DMS53 treated with DMSO at 0.1 percent for 48 hours (cell line): ENCODE results near the gene SDS.

Source experiments
- DNase-seq: peaks from one replicate; lab custom pipeline; 2025; ENCODE audit not compliant: unreplicated experiment; lab: John Stamatoyannopoulos, UW

SDS gene

DNA sequence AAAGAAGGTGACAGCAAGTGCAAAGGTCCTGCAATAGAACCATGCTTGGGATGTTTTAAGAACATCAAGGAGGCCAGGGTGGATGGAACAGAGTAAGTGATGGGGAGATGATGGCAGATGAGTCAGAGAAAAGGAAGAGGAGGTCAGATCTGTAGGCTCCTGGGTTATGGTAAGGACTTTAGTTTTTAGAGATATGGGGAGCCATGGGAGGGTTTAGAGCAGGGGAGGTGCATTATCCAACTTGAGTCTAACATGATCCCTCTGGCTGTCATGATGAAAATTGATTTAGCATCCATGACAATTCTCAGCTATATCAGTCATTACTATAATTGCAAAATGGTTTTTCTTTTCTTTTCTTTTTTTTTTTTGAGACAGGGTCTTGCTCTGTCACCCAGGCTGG lies 52.6 kb downstream of the SDS start:
- DNase-seq = no peak

DNA sequence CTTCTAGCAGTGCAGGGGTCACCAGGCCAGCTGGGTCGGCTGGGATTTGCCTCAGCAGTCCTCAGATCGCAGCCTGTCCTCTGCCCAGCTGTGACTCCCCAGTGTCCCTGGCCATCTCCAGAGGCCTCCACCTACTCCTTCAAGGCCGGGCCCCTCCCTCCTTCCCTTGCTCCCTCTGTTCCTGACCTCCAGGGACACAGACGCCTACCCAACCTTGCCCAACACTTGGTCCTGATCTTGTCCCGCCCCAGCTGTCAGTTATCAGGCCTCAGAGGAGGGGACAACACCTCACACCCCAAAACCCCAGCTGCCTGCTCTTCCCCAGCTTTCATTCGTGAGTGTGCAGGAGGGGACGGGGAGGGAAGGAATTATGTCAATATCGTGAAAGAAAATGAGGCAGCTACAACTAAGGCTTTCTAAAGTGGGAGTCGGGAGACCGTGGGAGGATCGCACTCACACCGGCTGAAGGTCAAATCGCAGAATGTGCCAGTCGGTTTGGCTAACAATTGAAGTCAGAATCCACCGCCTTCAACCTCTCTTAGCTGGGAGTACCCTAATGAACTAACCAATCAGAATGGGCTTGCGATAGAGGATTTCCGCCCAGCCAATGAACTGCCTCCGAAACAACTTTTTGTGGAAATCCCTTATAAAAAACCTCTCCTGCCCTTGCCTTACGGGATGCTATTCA lies 54.7 kb downstream of the SDS start:
- DNase-seq = no peak

DNA sequence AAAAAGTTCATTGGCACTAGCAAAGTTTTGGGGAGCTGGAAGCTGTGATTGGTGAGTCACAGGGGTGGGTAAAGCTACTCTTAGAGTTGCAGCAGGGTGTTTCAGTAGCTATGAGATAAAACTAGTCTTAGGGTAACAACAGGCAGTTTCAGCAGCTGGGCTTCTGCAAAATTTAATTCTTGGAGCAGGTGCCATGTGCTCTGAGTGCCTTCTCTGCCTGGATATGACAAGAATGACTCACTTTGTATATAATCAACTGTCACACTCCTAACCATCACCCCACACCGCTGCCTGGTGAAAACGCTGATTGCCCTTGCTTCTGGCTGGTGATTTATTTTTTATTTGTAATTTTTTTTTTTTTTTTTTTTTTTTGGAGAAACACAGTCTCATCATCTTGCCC lies 55.8 kb downstream of the SDS start:
- no peak for DNase-seq

DNA sequence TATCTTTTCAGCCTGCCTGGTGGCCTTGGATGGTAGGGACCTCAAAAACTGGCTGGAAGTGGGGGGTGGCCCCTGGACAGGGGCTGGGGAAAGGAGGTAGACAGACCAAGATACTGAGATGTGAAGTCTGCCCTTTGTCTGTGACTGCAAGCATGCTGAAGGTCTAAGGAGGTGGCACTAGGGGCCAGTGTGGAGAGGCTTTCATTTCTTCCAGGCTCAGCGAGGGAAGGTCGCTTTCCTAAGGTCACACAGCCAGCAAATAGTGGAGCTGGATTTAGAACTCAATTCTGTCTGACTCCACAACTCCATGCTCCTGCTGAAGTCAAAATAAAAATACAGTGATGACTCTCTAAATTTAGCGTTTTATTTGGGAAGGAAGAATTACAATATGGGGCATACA lies 56.6 kb downstream of the SDS start:
- DNase-seq = no peak

DNA sequence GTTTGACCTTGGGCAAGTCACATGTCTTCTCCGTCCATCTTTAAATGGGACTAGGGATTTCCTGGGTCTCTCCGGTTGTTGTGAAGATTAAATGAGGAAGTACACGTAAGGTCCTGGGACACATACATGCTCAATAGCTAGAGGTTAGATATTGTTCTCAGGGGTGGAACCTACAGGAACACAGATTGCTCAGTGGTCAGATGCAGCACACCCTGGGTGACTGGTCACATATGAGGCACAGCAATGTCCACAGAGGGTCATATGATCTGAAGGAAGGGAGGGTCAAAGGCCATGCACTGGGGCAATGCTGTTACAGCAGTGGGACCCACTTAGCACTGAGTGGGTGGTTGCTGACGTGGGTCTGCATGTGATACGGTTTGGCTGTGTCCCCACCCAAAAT lies 57.3 kb downstream of the SDS start:
- no peak for DNase-seq

DNA sequence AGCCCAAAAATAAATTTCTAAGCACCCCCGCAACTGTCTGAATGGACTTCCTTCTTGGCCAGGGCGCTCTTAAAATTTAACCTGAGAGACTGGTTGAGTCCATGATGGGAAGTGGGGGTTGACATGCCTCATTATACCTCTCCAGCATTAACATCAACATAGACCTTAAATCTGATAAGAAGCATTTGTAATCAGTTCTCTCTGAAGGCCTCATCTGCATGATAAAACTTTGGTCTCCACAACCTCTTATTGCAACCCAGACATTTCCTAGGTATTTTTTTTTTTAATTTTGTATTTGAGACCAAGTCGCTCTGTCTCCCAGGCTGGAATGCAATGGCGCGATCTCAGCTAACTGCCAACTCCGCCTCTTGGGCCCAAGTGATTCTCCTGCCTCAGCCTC lies 58.4 kb downstream of the SDS start:
- DNase-seq = no peak
